ENCODE measurements around the gene POLR2A.

DNA sequence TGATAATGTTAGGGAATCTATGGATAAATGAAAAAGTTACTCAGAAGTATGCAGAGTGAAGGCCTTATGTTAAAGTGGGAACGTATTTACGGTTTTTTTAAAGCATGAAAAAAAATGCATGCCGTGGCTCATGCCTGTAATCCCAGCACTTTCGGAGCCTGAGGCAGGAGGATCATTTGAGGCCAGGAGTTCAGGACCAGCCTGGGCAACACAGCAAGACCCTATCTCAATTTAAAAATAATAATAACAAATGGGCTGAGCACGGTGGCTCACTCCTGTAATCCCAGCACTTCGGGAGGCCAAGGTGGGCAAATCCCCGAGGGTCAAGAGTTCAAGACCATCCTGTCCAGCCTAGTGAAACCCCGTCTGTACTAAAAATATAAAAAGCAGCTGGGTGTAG, 6.0 kb downstream of the POLR2A start:
- TF ChIP-seq, protein P1, sequence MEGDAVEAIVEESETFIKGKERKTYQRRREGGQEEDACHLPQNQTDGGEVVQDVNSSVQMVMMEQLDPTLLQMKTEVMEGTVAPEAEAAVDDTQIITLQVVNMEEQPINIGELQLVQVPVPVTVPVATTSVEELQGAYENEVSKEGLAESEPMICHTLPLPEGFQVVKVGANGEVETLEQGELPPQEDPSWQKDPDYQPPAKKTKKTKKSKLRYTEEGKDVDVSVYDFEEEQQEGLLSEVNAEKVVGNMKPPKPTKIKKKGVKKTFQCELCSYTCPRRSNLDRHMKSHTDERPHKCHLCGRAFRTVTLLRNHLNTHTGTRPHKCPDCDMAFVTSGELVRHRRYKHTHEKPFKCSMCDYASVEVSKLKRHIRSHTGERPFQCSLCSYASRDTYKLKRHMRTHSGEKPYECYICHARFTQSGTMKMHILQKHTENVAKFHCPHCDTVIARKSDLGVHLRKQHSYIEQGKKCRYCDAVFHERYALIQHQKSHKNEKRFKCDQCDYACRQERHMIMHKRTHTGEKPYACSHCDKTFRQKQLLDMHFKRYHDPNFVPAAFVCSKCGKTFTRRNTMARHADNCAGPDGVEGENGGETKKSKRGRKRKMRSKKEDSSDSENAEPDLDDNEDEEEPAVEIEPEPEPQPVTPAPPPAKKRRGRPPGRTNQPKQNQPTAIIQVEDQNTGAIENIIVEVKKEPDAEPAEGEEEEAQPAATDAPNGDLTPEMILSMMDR (IDR thresholded peaks at IDR 0.05), result no peak
- no peak for TF ChIP-seq POLR2A (IDR thresholded peaks at IDR 0.05)
